Natural killer cell treated with Interleukin-12 subunit alpha and Interleukin-12 subunit beta and Interleukin-15 and Interleukin-18, amount 100 ng/mL, for 72 hours (primary cell): Measurements from ENCODE around the gene PIAS1. TPM values are rescaled to one million over a fixed set of nuclear protein-coding genes. Genes with fewer than 3 reads are reported as not detected.
"Not testable (repeated sequence)": the region's sequence is repeated elsewhere in the genome, so short reads cannot be mapped to it uniquely, and the experiment has no call there.

ENCODE experiments used
- ATAC-seq, 2 donors: fragments of 150-1000 bp; cut with Tn5 transposase in 1 of 2; sonication (Bioruptor Pico), chemical (Tn5 transposase) in 1 of 2; 2 replicates each; pipeline ENCODE4 v1.10.0; 2021
- DNase-seq: peaks from one replicate; pipeline ENCODE4 v3.0.0; 2022; ENCODE audit warnings: low spot score
- H3K27ac Mint-ChIP-seq, 2 donors: 1 replicate in 1 of 2; 2 replicates in 1 of 2; pipeline ENCODE4 v1.8.0; 2022; ENCODE audit warnings: mixed read lengths in 2 of 2, mild to moderate bottlenecking in 1 of 2, moderate library complexity in 1 of 2
- H3K27me3 Mint-ChIP-seq, 2 donors: 1 replicate in 1 of 2; 2 replicates in 1 of 2; pipeline ENCODE4 v1.8.0; 2022; ENCODE audit warnings: mixed read lengths in 2 of 2
- H3K36me3 Mint-ChIP-seq: one replicate; pipeline ENCODE4 v1.8.0; 2022; ENCODE audit warnings: mixed read lengths
- H3K4me1 Mint-ChIP-seq, 2 donors: 1 replicate in 1 of 2; 2 replicates in 1 of 2; pipeline ENCODE4 v1.8.0; 2022; ENCODE audit warnings: low read depth in 2 of 2, mixed read lengths in 2 of 2, mild to moderate bottlenecking in 1 of 2
- H3K4me3 Mint-ChIP-seq: one replicate; pipeline ENCODE4 v1.8.0; 2022; ENCODE audit warnings: mixed read lengths
- H3K9me3 Mint-ChIP-seq: 2 replicates; pipeline ENCODE4 v1.8.0; 2022; ENCODE audit warnings: mixed read lengths
- total RNA-seq, 2 donors: library from RNA; stranded (reverse); gene quantifications; one replicate each; pipeline ENCODE4 v1.2.3, GENCODE V29; 2022

PIAS1 gene
- total RNA-seq, 2 donors from 2014 or later, result 35.0 to 50.4 TPM

DNA sequence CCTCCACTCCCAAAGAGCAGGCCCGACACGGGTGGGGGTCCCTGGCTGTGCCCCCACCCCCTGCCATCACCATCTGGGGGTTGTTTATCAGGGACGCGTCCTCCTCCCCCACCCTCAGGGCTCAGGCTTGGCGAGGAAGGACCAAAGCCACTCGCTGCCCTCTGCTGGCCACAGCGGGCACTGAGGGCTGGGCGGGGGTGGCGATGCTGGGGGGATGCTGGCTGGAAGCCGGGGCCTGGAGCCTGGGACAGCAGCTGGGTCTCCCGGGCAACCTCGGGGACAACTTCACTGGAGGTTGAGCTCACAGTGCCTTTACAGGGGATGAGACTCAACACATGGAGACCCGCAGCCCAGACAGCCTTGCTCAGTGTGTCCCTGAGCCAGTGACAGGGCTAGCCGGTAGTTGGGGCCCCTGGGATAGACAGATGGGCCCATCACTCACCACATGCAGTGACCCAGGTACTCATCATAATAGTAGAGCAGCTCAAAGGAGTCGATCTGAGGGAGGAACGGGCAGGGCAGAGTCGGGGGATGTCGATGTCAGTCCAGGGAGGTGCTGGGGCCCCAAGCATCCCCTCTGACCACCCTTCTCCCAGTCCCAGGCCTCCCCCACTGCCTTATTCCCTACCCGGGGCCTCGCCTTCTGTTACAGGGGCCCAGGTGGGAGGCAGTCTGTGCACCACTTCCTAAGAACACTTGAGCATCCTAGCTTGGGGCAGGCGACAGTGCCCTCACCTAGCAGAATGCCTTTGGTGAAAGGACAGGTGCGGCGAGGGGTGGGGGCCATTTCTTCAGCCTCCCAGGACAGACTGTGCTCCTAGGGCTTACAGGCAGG lies 156.9 kb downstream of the PIAS1 start:
- Mint-ChIP-seq H3K27ac (no peak overlapping the region), H3K36me3 (no peaks in the 10 kb centered on the region), H3K9me3 (no peaks in the 10 kb centered on the region), H3K4me3 (no peak overlapping the region), H3K4me1 (peaks cover 2 to 5% of the 10 kb centered on the region in 2 donors), H3K27me3 (no peaks in the 10 kb centered on the region)
- no peak for DNase-seq
- peak in 1 of 2 donors; percentile 32 for ATAC-seq

DNA sequence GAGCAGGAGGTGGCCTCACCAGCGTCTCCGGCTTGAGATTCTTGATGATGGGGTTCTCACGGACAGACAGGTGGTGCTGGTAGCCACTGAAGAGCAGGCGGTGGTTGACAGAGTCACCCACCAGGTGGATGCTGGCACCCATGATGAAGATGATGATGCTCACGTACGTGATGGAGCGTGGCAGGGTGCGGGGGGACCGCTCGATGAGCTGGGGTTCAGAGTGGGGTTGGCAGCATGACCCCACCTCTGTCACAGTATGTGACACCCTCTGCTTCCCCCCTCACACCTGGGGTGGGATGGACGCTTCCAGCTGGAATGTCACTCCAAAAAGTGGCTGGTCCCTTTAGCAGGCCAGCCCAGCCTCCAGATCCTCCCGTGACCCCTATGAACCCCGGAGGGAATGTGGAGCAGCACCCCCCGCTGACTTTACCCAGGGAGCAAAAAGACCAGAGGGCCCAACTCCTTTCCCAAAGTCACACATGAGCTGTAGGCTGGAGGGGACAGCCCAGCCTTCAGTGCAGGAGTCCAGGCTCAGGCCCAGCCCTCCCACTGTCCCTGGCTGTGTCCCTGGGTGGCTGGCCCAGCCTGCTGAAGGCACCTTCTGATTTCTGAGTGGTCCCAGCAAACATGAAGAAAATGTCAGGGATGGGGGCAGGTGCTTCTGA lies 157.7 kb downstream of the PIAS1 start:
- Mint-ChIP-seq H3K27me3 (no peaks in the 10 kb centered on the region), H3K36me3 (no peaks in the 10 kb centered on the region), H3K9me3 (no peaks in the 10 kb centered on the region), H3K27ac (no peak overlapping the region), H3K4me1 (peaks cover 2 to 5% of the 10 kb centered on the region in 2 donors), H3K4me3 (no peak overlapping the region)
- ATAC-seq, result no peak
- DNase-seq, result no peak

GRCh38 chr15:68213491-68213845 lies 159.4 kb downstream of the PIAS1 start:
- H3K27ac Mint-ChIP-seq, DNase-seq, H3K9me3 Mint-ChIP-seq, H3K36me3 Mint-ChIP-seq, H3K4me1 Mint-ChIP-seq, ATAC-seq, H3K4me3 Mint-ChIP-seq, H3K27me3 Mint-ChIP-seq: not testable (repeated sequence)

GRCh38 chr15:68213991-68214837 lies 160.1 kb downstream of the PIAS1 start:
- Mint-ChIP-seq H3K9me3 (no peaks in the 10 kb centered on the region), H3K27ac (no peak overlapping the region), H3K27me3 (no peaks in the 10 kb centered on the region)

DNA sequence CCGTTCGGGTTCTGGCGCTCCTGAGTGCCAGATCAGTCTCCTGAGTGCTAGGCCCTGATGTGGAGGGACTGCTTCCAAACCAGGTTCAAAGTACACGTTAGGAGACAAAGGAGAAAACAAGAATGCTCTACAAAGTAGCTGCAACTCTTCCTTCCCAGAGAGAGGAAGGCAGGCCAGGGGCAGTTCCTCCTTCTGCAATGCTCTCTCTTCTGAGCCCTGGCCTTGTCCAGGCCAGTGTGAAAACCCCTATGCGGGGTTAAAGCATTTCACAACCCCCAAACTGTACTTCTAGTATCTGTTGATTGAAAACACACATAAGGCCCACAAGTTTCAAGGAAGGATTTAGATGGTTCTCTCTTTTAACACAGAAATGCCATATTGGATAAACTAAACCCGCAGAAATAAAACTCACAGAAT lies 160.7 kb downstream of the PIAS1 start:
- peaks cover 0 to 1% of the 10 kb centered on the region in 2 donors for H3K4me1 Mint-ChIP-seq
- H3K9me3 Mint-ChIP-seq, result no peaks in the 10 kb centered on the region
- peaks cover 5% of the 10 kb centered on the region for H3K36me3 Mint-ChIP-seq
- H3K27ac Mint-ChIP-seq, result no peak overlapping the region
- DNase-seq (no peak), ATAC-seq (no peak)
- H3K4me3 Mint-ChIP-seq, result no peak overlapping the region
- no peaks in the 10 kb centered on the region for H3K27me3 Mint-ChIP-seq

More at GRCh38 chr15:68213991-68214837, 160.1 kb downstream of the PIAS1 start:
- DNase-seq, result no peak
- Mint-ChIP-seq H3K4me1 (peaks cover 2 to 5% of the 10 kb centered on the region in 2 donors), H3K36me3 (peaks cover 5% of the 10 kb centered on the region), H3K4me3 (no peak overlapping the region)
- no peak for ATAC-seq

GRCh38 chr15:68217341-68217740 lies 163.2 kb downstream of the PIAS1 start:
- no peaks in the 10 kb centered on the region for H3K9me3 Mint-ChIP-seq
- ATAC-seq (no peak), DNase-seq (no peak)
- no peak overlapping the region for H3K4me3 Mint-ChIP-seq
- peaks cover 5% of the 10 kb centered on the region for H3K36me3 Mint-ChIP-seq
- H3K27me3 Mint-ChIP-seq, result no peaks in the 10 kb centered on the region
- H3K27ac Mint-ChIP-seq, result no peak overlapping the region
- peaks cover 0 to 3% of the 10 kb centered on the region in 2 donors for H3K4me1 Mint-ChIP-seq

DNA sequence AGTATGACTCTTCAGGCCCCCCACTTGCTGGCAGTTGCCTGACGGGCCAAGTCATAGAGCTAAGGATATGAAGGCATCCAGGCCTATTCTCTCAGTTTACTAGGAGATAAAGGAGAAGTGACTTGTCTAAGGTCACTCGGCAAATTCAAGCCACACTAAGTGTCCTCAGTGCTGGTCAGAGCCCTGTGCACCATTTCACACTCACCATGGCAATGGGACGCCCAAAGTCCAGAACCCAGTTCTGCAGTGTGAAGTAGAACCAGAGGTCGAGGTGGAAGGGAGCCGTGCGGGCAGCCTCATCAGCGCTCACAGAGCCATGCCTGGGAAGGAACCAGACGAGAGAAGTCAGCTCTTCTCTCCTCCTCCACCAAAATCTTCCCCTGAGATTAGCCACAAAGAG lies 164.2 kb downstream of the PIAS1 start:
- peaks cover 0 to 6% of the 10 kb centered on the region in 2 donors for H3K4me1 Mint-ChIP-seq
- H3K27me3 Mint-ChIP-seq, result no peaks in the 10 kb centered on the region
- DNase-seq (no peak), ATAC-seq (peak in 1 of 2 donors; percentile 36)
- H3K27ac Mint-ChIP-seq, result no peak overlapping the region
- H3K9me3 Mint-ChIP-seq, result no peaks in the 10 kb centered on the region
- no peak overlapping the region for H3K4me3 Mint-ChIP-seq
- peaks cover 5% of the 10 kb centered on the region for H3K36me3 Mint-ChIP-seq

- H3K27ac Mint-ChIP-seq, result no peak overlapping the region
- H3K27me3 Mint-ChIP-seq, result no peaks in the 10 kb centered on the region
- H3K36me3 Mint-ChIP-seq, result peaks cover 5% of the 10 kb centered on the region
- no peak overlapping the region for H3K4me3 Mint-ChIP-seq
- no peaks in the 10 kb centered on the region for H3K9me3 Mint-ChIP-seq
- no peak for DNase-seq
- H3K4me1 Mint-ChIP-seq, result peaks cover 0 to 6% of the 10 kb centered on the region in 2 donors
- no peak for ATAC-seq
Observed at GRCh38 chr15:68218847-68219798, 165.0 kb downstream of the PIAS1 start.

- no peak for DNase-seq
- H3K9me3 Mint-ChIP-seq, result no peaks in the 10 kb centered on the region
- no peak overlapping the region for H3K4me3 Mint-ChIP-seq
- peaks cover 5% of the 10 kb centered on the region for H3K36me3 Mint-ChIP-seq
- H3K4me1 Mint-ChIP-seq, result peaks cover 7 to 14% of the 10 kb centered on the region in 2 donors
- no peaks in the 10 kb centered on the region for H3K27me3 Mint-ChIP-seq
- no peak for ATAC-seq
- no peak overlapping the region for H3K27ac Mint-ChIP-seq
Observed at GRCh38 chr15:68220489-68220888, 166.4 kb downstream of the PIAS1 start.

GRCh38 chr15:68220967-68221366 lies 166.9 kb downstream of the PIAS1 start:
- ATAC-seq (no peak), DNase-seq (no peak)
- peaks cover 7 to 14% of the 10 kb centered on the region in 2 donors for H3K4me1 Mint-ChIP-seq
- H3K27ac Mint-ChIP-seq, result no peak overlapping the region
- H3K27me3 Mint-ChIP-seq, result no peaks in the 10 kb centered on the region
- H3K9me3 Mint-ChIP-seq, result no peaks in the 10 kb centered on the region
- no peak overlapping the region for H3K4me3 Mint-ChIP-seq
- H3K36me3 Mint-ChIP-seq, result peaks cover 5% of the 10 kb centered on the region

GRCh38 chr15:68221530-68222431 lies 167.7 kb downstream of the PIAS1 start:
- peaks cover 7 to 14% of the 10 kb centered on the region in 2 donors for H3K4me1 Mint-ChIP-seq
- H3K27me3 Mint-ChIP-seq, H3K36me3 Mint-ChIP-seq, H3K4me3 Mint-ChIP-seq, DNase-seq, H3K9me3 Mint-ChIP-seq, ATAC-seq, H3K27ac Mint-ChIP-seq: not testable (repeated sequence)

DNA sequence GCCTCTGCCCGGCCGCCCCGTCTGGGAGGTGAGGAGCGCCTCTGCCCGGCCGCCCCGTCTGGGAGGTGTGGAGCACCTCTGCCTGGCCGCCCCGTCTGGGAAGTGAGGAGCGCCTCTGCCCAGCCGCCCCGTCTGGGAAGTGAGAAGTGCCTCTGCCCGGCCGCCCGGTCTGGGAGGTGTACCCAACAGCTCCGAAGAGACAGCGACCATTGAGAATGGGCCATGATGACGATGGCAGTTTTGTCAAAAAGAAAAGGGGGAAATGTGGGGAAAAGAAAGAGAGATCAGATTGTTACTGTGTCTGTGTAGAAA lies 168.3 kb downstream of the PIAS1 start:
- not testable (repeated sequence) for H3K9me3 Mint-ChIP-seq, DNase-seq, H3K36me3 Mint-ChIP-seq, H3K27me3 Mint-ChIP-seq, H3K4me3 Mint-ChIP-seq, ATAC-seq, H3K27ac Mint-ChIP-seq
- H3K4me1 Mint-ChIP-seq, result peaks cover 7 to 14% of the 10 kb centered on the region in 2 donors
